ENCODE data around the gene ZNHIT1.

The ZNHIT1 gene

GRCh38 chr7:101265622-101266516, 47.9 kb downstream of the ZNHIT1 start:
- Mint-ChIP-seq H3K4me3 (no peak overlapping the region), H3K9me3 (no peaks in the 10 kb centered on the region), H3K27me3 (peaks cover 20% of the 10 kb centered on the region), H3K27ac (no peak overlapping the region), H3K36me3 (no peaks in the 10 kb centered on the region), H3K4me1 (peaks cover 9% of the 10 kb centered on the region)
- no peak for ATAC-seq

GRCh38 chr7:101269664-101270063, 51.7 kb downstream of the ZNHIT1 start:
- ATAC-seq = no peak
- Mint-ChIP-seq H3K27ac (no peak overlapping the region), H3K4me1 (no peaks in the 10 kb centered on the region), H3K4me3 (no peak overlapping the region), H3K27me3 (peaks cover 20% of the 10 kb centered on the region), H3K9me3 (no peaks in the 10 kb centered on the region), H3K36me3 (no peaks in the 10 kb centered on the region)

GRCh38 chr7:101271021-101271420, 53.1 kb downstream of the ZNHIT1 start:
- no peaks in the 10 kb centered on the region for H3K9me3 Mint-ChIP-seq
- H3K27me3 Mint-ChIP-seq = peaks cover 13% of the 10 kb centered on the region
- H3K27ac Mint-ChIP-seq = no peak overlapping the region
- no peak overlapping the region for H3K4me3 Mint-ChIP-seq
- H3K4me1 Mint-ChIP-seq = no peaks in the 10 kb centered on the region
- no peaks in the 10 kb centered on the region for H3K36me3 Mint-ChIP-seq
- ATAC-seq = no peak

GRCh38 chr7:101273206-101273605, 55.2 kb downstream of the ZNHIT1 start:
- H3K27me3 Mint-ChIP-seq = peaks cover 30% of the 10 kb centered on the region
- ATAC-seq = no peak
- H3K9me3 Mint-ChIP-seq = no peaks in the 10 kb centered on the region
- no peak overlapping the region for H3K27ac Mint-ChIP-seq
- H3K4me3 Mint-ChIP-seq = no peak overlapping the region
- no peaks in the 10 kb centered on the region for H3K4me1 Mint-ChIP-seq
- H3K36me3 Mint-ChIP-seq = no peaks in the 10 kb centered on the region
